ENCODE data around the gene PLXNA2.

The PLXNA2 gene

DNA sequence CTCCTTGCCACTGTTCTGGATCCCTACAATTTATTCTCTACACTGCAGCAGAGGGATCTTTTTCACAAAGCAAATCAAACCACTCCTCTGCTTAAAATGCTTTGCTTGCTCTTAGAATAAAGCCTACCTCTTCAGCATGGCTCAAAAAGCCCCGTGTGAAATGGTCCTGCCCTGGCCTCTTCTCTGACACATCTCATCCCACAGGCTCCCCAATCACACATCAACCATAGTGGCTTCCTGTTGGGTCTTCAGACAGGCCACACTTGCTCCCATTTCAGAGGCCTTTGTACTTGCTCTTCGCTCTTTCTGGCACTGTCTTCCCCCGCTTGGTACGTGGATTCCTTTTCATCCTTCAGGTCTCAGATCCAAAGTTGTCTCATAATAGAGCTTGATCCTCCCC lies 44.3 kb upstream of the PLXNA2 start:
- POLR2A ChIA-PET (ENCODE audit: low non-redundant PET), result no interaction called here
- no peak for DNase-seq (ENCODE audit: low spot score)
- TF ChIP-seq CTCF (conservative IDR thresholded peaks at IDR 0.05; ENCODE audit: low read depth), result no peak
- no peak overlapping the region for H3K27ac ChIP-seq
- CTCF ChIA-PET, result interaction anchor here (0.6 kb wide), 1 partner anchor 44 kb away, joined by 3 read pairs; the partner anchor contains the start of gene PLXNA2

- no peak for TF ChIP-seq CTCF (conservative IDR thresholded peaks at IDR 0.05; ENCODE audit: low read depth)
- POLR2A ChIA-PET (ENCODE audit: low non-redundant PET), result no interaction called here
- DNase-seq (ENCODE audit: low spot score), result no peak
- no peak overlapping the region for H3K27ac ChIP-seq
- CTCF ChIA-PET, result no interaction called here
Measured at GRCh38 chr1:208280681-208281450, 36.7 kb upstream of the PLXNA2 start.

GRCh38 chr1:208279826-208280588 lies 35.8 kb upstream of the PLXNA2 start:
- POLR2A ChIA-PET (ENCODE audit: low non-redundant PET), result no interaction called here
- CTCF ChIA-PET, result interaction anchor here (0.7 to 1.9 kb wide), 2 partner anchors 10 to 13 kb away, joined by 4 to 6 read pairs; no protein-coding TSS in a partner anchor
- no peak for DNase-seq (ENCODE audit: low spot score)
- no peak for TF ChIP-seq CTCF (conservative IDR thresholded peaks at IDR 0.05; ENCODE audit: low read depth)
- no peak overlapping the region for H3K27ac ChIP-seq

- POLR2A ChIA-PET (ENCODE audit: low non-redundant PET), result no interaction called here
- CTCF ChIA-PET, result interaction anchor here (0.6 to 1.9 kb wide), 2 partner anchors 12 to 100 kb away, joined by 3 to 6 read pairs; no protein-coding TSS in a partner anchor
- no peak for TF ChIP-seq CTCF (conservative IDR thresholded peaks at IDR 0.05; ENCODE audit: low read depth)
- H3K27ac ChIP-seq, result no peak overlapping the region
- DNase-seq (ENCODE audit: low spot score), result no peak
Measured at GRCh38 chr1:208278638-208279037, 34.5 kb upstream of the PLXNA2 start.

DNA sequence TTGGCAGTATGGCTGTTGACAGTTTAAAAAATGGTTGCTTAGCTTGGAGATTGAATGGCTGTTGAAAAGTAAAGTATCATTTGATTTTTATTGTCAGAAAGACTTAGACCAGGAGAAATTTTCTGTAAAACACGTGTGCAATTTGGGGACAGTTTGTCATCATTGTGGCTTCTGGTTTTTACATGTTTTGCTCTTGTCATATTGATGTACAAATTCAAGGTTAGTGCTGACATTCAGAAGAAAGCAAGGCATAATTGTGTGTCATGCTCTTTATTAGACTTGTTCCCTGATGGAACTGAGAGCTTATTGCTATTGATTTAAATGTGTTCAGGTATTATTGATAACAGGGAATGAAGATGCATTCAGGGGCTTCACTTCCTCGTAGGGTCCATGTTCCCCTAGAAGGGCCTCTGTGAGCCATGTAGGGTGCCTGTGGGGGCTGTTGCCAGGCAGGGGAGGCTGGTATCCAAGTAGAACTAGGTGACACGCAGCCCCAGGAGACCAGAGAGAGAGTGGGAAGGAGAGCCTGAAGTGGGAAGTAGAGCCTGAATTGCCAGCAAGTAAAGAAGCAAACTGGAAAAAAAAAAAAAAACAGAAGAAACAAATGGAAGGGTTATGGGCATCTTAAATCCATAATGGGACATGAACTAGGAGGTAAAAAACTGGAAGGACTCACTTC lies 32.7 kb upstream of the PLXNA2 start:
- ChIA-PET POLR2A (ENCODE audit: low non-redundant PET) (no interaction called here), CTCF (no interaction called here)

More for the DNA sequence above, 32.7 kb upstream of the PLXNA2 start:
- H3K27ac ChIP-seq, result no peak overlapping the region
- TF ChIP-seq CTCF (conservative IDR thresholded peaks at IDR 0.05; ENCODE audit: low read depth), result no peak
- DNase-seq (ENCODE audit: low spot score), result no peak

Measured in RWPE1 (cell line).